ENCODE measurements around the gene DYRK3.
"Not testable (repeated sequence)": the region's sequence is repeated elsewhere in the genome, so short reads cannot be mapped to it uniquely, and the experiment has no call there.

The DYRK3 gene

DNA sequence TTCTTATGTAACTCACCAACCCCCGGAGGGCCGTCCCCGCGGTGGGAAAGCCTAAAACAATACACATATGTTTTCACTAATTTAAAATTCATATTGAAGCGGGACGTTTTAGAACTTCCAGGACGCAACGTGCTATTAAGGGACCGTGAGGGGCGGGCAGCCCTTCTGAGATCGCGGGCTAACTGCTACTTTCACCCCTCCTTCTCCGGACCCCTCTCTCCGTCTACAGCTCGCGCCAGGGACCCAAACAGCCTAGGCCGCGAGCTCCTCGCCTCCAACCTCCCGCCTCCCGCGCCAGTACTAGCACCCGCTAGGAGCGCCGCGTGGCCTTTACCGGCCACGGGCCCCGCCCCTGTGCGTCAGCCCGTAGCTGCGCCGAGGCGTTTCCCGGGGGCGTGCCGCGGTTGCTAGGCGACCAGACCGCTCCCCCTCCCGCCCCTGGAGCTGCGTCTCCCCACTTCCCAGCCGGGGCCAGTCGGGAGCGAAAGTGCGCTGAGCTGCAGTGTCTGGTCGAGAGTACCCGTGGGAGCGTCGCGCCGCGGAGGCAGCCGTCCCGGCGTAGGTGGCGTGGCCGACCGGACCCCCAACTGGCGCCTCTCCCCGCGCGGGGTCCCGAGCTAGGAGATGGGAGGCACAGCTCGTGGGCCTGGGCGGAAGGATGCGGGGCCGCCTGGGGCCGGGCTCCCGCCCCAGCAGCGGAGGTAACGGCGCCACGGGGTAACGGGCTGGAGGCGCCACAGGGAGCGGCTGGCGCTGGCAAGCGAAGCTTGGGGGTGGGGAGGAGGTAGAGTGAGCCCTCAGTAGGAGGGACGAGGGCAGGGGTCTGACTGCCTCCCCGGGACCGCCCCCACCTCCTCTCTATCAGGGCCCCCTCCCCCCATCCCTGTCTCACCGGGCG lies at the start of gene DYRK3:
TSS of gene DYRK3 (plus strand) at position 457 of the 898 bp plus-strand sequence. CDS start at position 625, 168 bp downstream.
- DNase-seq: no peak

DNA sequence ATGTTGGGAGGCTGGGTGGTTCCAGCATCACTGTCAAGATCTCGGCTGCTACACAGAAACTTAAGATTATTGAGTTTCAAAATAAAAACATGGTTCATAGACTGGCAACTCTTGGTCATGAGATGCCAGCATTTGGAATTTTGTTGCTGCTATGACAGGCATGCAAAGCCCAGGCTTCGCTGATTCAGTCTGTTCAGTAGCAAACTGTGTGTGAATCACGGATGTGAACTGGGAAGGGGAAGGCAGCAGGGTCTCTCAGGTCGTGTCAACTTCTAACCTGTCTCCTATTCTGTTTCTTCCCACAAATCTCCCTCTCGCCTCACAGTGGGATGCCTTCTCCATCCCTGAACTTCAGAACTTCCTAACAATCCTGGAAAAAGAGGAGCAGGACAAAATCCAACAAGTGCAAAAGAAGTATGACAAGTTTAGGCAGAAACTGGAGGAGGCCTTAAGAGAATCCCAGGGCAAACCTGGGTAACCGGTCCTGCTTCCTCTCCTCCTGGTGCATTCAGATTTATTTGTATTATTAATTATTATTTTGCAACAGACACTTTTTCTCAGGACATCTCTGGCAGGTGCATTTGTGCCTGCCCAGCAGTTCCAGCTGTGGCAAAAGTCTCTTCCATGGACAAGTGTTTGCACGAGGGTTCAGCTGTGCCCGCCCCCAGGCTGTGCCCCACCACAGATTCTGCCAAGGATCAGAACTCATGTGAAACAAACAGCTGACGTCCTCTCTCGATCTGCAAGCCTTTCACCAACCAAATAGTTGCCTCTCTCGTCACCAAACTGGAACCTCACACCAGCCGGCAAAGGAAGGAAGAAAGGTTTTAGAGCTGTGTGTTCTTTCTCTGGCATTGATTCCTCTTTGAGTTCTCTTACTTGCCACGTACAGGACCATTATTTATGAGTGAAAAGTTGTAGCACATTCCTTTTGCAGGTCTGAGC lies 48.6 kb upstream of the DYRK3 start:
- no peak for DNase-seq

DNA sequence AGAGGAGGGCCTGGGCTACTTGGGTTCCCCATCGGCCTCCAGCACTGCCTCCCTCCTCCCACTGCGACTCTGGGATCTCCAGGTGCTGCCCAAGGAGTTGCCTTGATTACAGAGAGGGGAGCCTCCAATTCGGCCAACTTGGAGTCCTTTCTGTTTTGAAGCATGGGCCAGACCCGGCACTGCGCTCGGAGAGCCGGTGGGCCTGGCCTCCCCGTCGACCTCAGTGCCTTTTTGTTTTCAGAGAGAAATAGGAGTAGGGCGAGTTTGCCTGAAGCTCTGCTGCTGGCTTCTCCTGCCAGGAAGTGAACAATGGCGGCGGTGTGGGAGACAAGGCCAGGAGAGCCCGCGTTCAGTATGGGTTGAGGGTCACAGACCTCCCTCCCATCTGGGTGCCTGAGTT lies 47.4 kb upstream of the DYRK3 start:
- DNase-seq: no peak

DNA sequence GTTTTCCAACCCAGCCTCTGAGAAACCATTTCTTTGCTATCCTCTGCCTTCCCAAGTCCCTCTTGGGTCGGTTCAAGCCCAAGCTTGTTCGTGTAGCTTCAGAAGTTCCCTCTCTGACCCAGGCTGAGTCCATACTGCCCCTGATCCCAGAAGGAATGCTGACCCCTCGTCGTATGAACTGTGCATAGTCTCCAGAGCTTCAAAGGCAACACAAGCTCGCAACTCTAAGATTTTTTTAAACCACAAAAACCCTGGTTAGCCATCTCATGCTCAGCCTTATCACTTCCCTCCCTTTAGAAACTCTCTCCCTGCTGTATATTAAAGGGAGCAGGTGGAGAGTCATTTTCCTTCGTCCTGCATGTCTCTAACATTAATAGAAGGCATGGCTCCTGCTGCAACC lies 46.8 kb upstream of the DYRK3 start:
- DNase-seq: no peak

DNA sequence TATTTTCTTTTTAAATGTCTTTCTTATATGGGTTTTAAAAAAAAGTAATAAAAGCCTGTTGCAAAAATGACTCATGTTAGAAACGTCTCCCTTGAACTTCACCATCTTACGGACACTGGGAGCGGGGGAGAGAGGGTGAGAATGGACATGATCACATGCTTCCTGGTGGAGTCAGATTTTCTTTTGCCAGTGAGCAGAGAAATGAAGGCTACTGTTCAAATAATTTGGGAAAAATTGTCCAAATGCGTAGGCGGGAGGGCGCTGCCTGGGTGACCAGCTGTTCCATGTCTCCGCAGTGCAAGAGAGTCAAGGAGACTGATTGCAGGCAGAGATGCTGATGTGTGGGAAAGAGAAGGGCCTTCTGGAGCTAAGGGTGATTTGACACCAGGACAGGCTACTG lies 46.1 kb upstream of the DYRK3 start:
- DNase-seq: no peak

DNA sequence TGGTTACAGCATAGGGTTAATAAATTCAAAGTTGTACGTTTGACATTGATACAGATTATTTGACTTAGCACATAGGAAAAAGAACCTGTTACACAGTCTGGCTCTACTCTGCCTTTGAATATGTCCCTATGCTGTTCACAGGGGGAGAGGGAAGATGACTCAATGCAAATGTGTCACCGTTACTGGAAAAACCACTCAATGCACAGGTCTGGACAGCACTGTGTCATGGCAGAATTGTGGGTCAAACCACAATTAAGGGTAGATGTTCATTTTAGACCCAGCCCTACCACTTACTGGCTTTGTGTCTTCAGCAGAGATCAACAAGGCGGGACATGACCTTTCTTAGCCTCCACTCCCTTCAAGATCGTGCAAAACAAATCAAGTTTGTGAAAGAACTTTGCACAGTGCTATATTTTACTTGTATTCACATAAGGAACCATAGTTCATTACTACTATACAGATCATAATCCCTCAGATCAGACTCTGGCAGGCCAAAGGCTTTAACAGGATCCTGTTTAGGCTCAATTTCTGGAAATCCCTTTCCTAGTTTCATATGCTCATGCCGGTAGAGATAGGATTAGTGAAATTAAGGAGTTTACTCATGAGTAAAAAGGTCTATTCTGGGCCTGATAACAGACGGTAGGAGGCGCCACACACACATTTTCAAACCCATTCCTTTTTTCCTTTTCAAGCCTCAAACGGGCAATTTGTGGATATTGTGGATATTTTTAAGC lies 45.1 kb upstream of the DYRK3 start:
- DNase-seq: no peak

DNA sequence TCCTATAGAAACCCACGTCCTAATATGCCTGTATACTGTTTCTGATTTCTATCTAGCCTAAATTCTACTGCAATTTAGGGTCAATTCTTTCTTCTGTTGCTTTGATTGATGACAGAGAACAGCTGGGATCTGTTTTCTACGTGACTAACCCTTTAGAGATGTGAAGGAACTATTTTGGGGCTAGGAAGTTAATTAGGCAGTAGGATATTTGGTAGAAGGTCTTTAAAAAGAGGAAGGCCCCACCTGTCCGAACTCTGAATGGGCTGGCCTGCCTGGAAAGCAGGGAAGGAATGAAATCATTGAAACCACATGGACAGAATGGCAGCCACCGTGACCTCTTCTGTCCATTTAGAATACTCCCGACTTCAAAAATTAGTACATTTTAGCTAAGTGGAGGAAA lies 44.1 kb upstream of the DYRK3 start:
- no peak for DNase-seq

DNA sequence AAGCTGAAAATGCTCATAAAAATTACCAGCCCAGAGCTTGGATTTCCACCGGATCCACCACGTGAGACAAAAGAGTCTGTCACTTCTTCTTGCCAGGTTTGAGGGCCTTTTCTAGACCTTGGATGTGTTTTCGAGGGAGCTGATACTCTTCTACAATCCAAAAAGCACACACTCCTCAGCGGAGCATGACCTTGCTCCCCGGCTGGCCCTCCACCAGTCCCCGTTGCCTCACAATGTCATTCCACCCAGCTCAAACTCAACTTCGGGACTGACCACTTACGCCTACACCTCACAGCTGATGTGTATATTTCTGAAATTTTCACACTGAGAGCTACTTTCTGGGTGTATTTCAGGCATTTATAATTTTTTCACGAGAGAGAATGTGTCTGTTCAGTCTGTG lies 43.6 kb upstream of the DYRK3 start:
- DNase-seq: no peak

DNA sequence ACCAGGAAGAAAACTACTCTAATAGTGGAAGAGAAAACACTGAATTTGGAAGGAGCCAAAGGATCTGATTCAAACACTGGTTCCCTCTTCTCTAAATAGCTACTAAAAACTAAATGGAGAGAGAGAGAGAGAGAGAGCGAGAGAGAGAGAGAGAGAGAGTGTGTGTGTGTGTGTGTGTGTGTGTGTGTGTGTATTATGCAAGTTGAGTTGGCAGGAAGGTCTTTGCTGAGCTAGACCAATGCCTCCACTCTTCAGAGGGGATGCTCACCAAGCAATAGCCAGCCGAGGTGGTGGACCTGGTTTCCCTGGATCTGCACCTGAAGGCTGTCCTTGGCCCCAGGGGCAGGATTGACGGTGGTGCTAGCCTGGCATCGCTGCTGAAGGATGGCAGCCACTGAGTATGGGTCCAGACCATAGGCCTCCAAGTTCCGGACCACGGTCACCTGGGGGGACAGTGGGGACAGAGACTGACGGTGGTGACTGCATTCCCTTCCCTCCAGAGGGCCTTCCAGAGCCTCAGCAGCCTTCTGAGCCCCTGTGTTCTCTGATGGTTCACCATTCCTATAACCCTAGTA lies 41.9 kb upstream of the DYRK3 start:
- DNase-seq: no peak

DNA sequence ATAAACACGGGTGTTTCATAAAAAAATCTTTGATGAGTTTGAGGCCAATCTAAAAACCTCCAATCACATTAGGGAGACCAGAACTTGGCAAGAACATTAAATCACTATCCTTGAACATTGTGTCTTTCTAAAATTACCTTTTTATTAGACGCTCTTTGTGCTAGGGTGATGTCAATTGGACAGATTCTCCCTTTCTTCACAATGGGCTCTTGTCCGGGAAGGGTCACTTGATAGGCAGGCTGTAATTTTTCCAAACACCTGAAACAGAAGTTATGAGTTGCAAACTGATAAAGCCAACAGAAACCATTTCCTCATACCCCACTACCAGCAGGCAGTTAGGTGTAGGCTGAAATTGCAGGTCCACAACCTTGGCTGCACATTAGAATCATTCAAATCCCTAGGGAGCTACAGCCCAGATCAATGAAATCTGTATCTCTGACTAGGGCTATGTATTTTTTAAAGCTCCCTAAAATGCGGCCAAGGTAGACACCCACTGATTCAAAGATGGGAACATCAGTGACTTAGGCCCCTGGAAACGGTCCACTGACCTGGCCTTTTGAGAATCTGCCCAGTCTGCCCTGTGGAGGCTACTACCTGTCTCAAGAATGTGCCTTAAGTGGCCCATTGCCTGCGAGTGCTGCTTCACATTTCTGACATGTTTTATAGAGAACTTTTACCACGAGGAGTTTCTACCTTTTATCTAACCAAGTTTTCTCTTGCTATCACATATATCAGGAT lies 39.6 kb upstream of the DYRK3 start:
- no peak for DNase-seq

DNA sequence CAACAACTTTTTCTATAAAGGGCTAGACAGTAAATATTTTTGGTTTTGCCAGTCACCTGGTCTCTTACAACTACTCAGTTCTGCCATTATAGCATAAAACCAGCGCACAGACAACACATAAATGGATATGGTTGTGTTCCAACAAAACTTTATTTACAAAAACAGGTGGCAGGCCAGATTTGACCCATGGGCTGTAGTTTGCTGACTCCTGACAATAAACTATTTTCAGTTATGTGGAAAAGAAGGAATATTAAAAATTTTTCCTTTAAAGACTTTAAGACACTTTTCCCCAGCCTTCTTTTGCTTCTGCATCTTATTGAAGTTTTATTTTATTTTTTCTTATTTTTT lies 39.0 kb upstream of the DYRK3 start:
- DNase-seq: no peak

DNA sequence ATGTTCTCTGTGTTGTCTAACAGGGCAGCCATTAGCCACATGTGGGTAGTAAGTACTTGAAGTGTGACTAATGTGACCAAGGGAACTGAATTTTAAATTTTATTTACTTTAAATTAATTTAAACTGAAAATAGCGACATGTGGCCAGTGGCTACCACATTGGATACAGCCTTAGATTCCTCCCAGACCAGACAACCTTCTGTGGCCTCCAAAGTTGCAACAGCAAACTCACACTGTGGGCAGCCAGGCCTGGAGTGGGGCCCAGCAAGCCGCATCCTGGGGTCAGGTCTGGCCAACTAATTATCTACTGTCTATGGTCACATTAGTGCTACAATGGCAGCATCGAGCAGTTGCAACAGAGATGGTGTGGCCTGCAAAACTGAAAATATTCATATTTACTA lies 34.8 kb upstream of the DYRK3 start:
- no peak for DNase-seq

DNA sequence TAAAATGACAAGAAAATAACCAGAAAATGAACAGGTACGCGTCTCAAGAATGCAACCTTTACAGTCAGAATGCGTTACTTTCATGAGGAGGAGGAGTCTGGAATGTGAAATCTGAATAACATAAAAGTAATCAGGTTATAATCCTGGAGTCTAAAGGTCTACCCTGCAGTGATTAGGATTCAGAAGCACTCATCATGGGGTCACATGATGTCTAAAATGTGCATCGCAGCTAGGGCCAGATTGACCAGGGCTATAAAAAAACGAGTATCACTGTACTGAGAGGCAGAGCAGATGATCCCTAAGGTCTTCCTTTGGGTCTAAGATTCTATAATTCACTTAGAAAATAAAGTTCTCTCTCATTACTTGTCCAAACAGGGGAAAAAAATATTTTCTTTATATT lies 30.5 kb upstream of the DYRK3 start:
- DNase-seq: no peak

DNA sequence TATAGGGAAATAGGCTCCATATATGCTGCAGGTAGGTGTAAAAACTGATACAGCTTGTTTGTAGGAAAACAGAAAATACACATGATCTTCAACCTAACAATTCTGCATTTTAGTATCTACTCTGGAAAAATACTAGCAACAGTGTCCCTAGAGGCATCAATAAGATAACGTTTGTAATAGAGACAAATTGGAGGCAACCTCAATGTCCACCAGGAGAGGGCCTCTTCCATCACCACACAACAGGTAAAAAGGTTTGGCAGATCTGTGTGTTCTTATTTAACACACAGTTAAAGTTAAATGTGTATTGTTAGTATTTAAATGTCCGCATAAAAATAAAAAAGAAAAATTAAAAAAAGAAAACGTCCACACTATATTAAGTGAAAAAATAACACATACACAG lies 28.5 kb upstream of the DYRK3 start:
- DNase-seq: no peak

DNA sequence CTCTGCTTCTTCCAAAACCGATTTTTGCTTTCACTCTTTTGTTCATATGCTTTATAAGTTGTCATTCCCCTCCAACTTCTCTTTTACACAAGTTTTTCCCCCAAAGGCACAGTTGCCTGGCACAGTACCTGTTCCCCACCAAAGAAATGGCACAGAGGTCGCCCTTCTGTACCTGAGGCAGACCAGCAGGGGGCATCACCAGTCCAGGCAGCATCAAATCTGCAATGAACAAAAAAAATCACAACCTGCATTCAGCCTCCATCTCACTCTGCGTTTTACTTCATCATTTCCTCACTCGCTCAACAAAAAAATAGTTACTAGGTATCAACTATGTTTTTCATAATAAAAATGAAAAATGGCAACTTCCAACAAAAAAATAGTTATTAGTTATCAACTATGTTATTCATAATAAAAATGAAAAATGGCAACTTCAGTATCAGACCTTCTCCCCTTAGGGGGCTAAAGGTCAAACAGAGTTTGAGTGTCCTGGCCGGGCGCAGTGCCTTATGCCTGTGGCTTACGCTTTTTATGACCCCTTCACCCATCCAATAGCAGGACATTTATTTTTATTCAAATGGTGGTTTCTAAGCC lies 27.1 kb upstream of the DYRK3 start:
- DNase-seq: no peak

DNA sequence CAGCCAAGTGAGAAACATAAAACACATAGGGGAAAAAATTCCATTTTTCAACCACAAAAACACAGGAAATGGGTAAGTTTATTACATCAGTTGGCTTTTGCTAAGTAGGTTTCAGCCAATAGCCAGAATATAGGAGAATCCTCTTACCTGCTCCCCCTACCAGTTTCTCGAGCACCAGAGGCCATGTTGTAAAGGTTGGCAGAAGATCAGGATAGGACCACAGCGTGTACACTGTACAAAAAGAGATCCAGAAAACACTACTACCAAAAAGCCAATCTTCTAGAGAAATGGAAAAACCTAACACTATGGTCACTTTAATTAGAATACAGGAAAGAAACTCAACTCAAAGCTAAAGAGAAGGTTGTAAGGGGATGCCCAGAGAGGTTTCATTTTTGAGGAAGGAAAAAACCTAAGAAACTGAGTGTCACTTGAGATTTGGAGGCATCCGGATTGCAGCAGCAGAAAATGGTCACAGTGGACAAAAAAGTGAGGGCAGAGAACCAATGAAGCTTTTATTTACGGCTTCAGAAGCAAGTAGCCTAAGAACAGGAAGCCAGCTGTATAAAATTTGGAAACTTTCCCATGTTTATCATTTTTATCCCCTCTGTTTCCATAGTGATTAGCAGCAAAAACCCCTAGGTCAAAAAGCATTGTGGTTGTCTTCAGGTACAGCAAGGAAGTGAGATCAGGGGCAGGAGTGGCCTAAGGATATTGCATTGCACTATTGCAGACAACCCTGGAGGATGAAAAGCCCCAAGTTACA lies 25.9 kb upstream of the DYRK3 start:
- no peak for DNase-seq

DNA sequence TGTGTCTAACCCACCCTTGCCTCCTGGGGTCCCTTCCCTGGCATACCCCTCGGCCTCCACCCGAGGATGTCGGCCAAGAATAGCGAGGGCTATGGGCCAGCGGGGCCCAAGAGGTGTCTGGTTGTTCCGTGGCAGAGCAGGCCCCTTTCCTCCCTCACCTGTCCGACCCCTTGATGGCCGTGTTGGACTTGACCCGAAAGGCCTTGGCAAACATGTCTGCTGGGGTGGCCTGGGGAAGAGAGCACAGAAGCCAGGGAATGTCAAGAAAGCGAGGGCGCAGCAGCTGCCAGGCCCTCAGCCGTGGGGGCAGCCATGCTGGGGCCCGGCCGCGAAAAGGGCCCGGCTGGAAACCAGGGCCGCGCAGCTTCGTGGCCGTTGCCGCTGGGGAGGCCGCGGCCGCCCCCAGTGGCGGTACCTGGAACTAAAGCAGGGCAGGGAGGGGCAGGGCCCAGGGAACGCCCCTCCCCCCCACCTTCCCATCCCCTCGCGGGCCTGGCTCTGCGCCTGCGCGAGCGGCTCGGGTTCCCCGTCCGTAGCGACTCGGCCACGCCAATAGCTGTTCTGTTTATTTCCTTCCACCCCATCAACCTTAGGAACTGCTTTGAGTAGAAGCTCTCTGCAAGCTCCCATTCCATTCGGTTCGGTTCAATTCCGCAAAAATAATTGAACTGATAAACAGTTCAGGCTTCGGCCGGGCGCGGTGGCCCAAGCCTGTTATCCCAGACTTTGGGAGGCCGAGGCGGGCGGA lies 23.0 kb upstream of the DYRK3 start, which contains the start of gene EIF2D:
TSS of gene EIF2D (minus strand) at position 337 of the 748 bp plus-strand sequence. CDS start at position 214, 123 bp downstream.
- peak; percentile 52 for DNase-seq

DNA sequence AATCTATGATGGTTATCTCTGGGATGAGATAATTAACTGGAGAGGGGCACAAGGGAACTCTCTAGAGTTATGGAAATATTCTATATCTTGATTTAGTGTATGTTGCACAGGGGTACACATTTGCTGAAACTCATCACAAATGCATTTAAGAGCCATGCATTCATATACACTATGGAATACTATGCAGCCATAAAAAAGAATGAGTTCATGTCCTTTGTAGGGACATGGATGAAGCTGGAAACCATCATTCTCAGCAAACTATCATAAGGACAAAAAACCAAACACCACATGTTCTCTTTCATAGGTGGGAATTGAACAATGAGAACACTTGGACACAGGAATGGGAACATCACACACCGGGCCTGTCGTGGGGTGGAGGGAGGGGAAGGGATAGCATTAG lies 8.9 kb upstream of the DYRK3 start:
- DNase-seq: not testable (repeated sequence)

DNA sequence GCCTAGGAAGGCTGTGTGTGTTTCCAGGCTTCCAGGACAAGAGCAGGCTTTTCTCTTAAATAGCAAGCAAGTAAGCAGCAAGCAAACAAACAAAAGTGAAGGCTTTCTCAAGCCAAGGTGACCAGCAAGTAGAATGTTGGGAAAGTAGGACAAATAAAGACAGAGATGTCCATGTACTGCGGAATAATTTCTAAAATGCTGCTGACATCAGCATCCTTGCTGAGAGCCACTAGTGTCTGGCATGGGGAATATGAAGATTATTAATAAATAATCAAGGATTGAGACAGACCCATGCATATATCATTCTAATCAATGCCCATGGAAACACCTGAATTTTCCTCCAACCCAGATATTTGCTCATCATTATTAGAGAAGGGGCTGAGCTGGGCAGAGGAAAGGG lies 6.4 kb upstream of the DYRK3 start:
- DNase-seq: no peak

DNA sequence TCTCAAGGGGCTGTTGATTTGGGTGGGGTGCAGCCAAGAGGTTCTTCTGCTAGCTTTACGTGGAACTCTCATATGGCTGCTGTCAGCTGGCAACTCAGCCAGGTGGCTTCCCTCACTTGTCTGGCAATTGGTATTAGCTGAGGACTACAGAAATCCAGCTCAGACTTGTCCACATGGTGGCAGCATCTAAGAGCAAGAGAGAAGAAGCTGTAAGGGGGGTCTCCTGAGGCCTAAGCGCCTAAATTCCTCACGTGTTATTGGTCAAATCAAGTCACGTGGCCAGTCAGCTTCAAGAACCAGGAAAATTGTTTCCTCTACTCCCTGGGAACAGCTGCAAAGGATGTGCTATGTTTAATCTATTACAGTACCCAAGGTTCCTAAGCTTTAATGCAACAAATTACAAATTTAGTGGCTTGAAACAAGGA lies 4.2 kb upstream of the DYRK3 start:
- no peak for DNase-seq

All from SIG-M5 (cell line).